ENCODE measurements around the gene NOS1AP. TPM values are rescaled to one million over a fixed set of nuclear protein-coding genes. Genes with fewer than 3 reads are reported as not detected.

Gene NOS1AP
- total and polyA plus RNA-seq, 2 experiments from 2014 or later, result 5.8 to 6.6 TPM

DNA sequence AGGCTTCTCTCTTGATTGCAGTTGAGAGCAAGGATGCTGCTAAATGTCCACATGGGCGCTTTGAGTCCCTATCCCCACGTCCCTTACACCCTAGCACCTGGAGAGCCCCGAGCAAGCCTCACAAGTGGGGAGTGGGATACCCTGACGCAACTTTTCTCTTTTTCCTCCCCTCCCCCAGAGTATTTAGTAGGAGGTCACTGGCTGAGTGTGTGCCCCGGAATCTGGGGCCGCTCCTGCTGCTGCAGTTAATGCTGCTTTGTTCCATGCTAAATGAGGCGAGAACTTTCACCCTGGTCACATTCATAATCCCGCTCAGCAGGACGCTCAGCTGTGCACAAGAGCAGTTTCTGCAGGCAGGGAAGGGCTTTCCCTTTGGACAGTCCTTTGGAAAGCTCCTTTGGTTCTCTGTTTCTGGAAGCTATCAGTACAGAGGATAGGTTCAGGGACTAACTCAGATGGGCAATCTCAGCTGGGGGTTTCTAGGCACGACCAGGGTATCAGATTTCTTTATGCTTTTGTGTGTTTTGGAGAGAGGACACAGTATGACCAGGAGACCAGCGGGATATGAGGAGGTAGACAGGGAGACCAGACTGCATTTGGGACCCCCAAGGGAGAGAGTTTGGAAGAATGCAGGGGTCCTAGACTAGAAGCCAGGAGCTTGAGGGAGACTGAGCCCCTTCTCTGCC is 75.9 kb downstream of the NOS1AP start:
- TF ChIP-seq STAT1 (IDR thresholded peaks at IDR 0.05; ENCODE audit: unreplicated experiment) (no peak), NANOG (IDR thresholded peaks at IDR 0.05; ENCODE audit: borderline replicate concordance) (no peak), ETS1 (IDR thresholded peaks at IDR 0.05) (no peak), POLR2AphosphoS5 (IDR thresholded peaks at IDR 0.05; ENCODE audit: low read depth) (no peak), ZNF462 (CRISPR knock-in tag; IDR thresholded peaks at IDR 0.05) (no peak), ZNF114 (CRISPR knock-in tag; IDR thresholded peaks at IDR 0.05) (no peak), EZH2 (IDR thresholded peaks at IDR 0.05; ENCODE audit: low read depth, unreplicated experiment) (no peak), ZNF331 (CRISPR knock-in tag; IDR thresholded peaks at IDR 0.05; ENCODE audit: low read depth) (no peak), CREB1 (CRISPR knock-in tag; IDR thresholded peaks at IDR 0.05; ENCODE audit: low read depth) (no peak), JUNB (IDR thresholded peaks at IDR 0.05; ENCODE audit: unreplicated experiment) (no peak), EZH2phosphoT487 (IDR thresholded peaks at IDR 0.05; ENCODE audit: unreplicated experiment) (no peak)
- TF ChIP-seq, protein P1, sequence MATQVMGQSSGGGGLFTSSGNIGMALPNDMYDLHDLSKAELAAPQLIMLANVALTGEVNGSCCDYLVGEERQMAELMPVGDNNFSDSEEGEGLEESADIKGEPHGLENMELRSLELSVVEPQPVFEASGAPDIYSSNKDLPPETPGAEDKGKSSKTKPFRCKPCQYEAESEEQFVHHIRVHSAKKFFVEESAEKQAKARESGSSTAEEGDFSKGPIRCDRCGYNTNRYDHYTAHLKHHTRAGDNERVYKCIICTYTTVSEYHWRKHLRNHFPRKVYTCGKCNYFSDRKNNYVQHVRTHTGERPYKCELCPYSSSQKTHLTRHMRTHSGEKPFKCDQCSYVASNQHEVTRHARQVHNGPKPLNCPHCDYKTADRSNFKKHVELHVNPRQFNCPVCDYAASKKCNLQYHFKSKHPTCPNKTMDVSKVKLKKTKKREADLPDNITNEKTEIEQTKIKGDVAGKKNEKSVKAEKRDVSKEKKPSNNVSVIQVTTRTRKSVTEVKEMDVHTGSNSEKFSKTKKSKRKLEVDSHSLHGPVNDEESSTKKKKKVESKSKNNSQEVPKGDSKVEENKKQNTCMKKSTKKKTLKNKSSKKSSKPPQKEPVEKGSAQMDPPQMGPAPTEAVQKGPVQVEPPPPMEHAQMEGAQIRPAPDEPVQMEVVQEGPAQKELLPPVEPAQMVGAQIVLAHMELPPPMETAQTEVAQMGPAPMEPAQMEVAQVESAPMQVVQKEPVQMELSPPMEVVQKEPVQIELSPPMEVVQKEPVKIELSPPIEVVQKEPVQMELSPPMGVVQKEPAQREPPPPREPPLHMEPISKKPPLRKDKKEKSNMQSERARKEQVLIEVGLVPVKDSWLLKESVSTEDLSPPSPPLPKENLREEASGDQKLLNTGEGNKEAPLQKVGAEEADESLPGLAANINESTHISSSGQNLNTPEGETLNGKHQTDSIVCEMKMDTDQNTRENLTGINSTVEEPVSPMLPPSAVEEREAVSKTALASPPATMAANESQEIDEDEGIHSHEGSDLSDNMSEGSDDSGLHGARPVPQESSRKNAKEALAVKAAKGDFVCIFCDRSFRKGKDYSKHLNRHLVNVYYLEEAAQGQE (IDR thresholded peaks at IDR 0.05; ENCODE audit: unreplicated experiment), result no peak
- TF ChIP-seq, protein P2, sequence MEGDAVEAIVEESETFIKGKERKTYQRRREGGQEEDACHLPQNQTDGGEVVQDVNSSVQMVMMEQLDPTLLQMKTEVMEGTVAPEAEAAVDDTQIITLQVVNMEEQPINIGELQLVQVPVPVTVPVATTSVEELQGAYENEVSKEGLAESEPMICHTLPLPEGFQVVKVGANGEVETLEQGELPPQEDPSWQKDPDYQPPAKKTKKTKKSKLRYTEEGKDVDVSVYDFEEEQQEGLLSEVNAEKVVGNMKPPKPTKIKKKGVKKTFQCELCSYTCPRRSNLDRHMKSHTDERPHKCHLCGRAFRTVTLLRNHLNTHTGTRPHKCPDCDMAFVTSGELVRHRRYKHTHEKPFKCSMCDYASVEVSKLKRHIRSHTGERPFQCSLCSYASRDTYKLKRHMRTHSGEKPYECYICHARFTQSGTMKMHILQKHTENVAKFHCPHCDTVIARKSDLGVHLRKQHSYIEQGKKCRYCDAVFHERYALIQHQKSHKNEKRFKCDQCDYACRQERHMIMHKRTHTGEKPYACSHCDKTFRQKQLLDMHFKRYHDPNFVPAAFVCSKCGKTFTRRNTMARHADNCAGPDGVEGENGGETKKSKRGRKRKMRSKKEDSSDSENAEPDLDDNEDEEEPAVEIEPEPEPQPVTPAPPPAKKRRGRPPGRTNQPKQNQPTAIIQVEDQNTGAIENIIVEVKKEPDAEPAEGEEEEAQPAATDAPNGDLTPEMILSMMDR (conservative IDR thresholded peaks at IDR 0.05; ENCODE audit: low read depth in 2 of 2), result no peak
- no peaks in the 10 kb centered on the region for H3K36me3 ChIP-seq (ENCODE audit: insufficient read depth)
- ATAC-seq, result peak; percentile 53
- Mint-ChIP-seq H3K4me3 (no peak overlapping the region), H3K27ac (no peak overlapping the region), H3K27me3 (ENCODE audit: insufficient read depth, low read depth, poor library complexity) (peaks cover 5% of the 10 kb centered on the region), H3K36me3 (ENCODE audit: low read depth) (peaks cover 8% of the 10 kb centered on the region), H3K4me1 (peaks cover 39% of the 10 kb centered on the region), H3K9me3 (no peaks in the 10 kb centered on the region)
- peaks cover 47% of the 10 kb centered on the region for H3K79me2 ChIP-seq (replicated peaks; ENCODE audit: insufficient read depth)
- H3F3A ChIP-seq (replicated peaks; ENCODE audit: low read depth), result 0 out of 2 replicates have a peak, but pooled peaks cover 5% of the 10 kb centered on the region
- peak overlapping the region; percentile 79 for H3K4me2 ChIP-seq
- peak overlapping the region; percentile 38 for H3K4me3 ChIP-seq
- 0 out of 2 replicates have a peak, but pooled peaks cover 6% of the 10 kb centered on the region for H3K27me3 ChIP-seq (ENCODE audit: insufficient read depth)
- H3K9me2 ChIP-seq (ENCODE audit: insufficient read depth), result no peaks in the 10 kb centered on the region
- H3K4me1 ChIP-seq (ENCODE audit: insufficient read depth), result peaks cover 49% of the 10 kb centered on the region
- H3K27ac ChIP-seq (ENCODE audit: low read depth), result peak overlapping the region; percentile 87
- peak; percentile 48 for DNase-seq (ENCODE audit: low spot score)
- H4K20me1 ChIP-seq (replicated peaks; ENCODE audit: insufficient read depth), result 0 out of 2 replicates have a peak, but pooled peaks cover 5% of the 10 kb centered on the region
- no peak overlapping the region for H2AFZ ChIP-seq
